NAMALWA (cell line): Measurements from ENCODE around the gene METTL27.
"Not testable (repeated sequence)": the region's sequence is repeated elsewhere in the genome, so short reads cannot be mapped to it uniquely, and the experiment has no call there.

Experiments
- DNase-seq: peaks from one replicate; pipeline ENCODE4 v3.0.0-alpha.2; 2015; ENCODE audit warnings: low spot score

The METTL27 gene

GRCh38 chr7:73820013-73820412, 22.3 kb downstream of the METTL27 start:
- DNase-seq, result no peak

DNA sequence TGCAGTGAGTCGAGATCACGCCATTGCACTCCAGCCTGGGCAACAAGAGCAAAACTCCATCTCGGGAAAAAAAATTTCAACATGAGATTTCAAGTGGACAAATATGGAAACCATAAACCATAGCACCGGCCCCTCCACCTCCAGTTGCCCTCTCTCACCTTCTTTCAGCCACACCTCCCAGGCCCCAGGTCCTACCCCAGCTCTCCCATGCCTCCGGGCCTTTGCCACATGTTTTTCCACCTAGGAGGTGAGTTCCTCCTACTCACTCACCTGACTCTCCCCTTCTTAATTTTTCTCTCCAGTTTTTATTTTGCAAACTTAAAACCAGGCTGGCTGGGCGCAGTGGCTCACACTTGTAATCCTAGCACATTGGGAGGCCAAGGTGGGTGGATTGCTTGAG, 25.2 kb downstream of the METTL27 start:
- DNase-seq, result no peak

- DNase-seq, result no peak
Observed at GRCh38 chr7:73815436-73815835, 26.9 kb downstream of the METTL27 start.

DNA sequence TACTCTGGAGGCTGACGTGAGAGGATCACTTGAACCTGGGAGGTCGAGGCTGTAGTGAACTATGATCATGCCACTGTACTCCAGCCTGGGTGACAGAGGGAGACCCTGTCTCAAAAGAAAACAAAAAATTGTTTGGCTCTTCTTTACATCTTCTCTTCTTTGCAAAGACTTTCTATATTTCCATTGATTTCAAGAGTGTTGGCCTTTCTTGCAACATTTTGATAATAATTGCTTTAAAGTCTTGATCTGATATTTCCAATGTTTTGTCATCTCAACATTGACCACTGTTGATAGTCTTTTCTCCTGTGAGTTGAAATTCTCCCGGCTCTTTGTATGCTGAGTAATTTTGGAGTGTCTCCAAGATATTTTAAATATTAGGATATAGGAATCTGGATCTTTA, 29.3 kb downstream of the METTL27 start:
- DNase-seq, result no peak

DNA sequence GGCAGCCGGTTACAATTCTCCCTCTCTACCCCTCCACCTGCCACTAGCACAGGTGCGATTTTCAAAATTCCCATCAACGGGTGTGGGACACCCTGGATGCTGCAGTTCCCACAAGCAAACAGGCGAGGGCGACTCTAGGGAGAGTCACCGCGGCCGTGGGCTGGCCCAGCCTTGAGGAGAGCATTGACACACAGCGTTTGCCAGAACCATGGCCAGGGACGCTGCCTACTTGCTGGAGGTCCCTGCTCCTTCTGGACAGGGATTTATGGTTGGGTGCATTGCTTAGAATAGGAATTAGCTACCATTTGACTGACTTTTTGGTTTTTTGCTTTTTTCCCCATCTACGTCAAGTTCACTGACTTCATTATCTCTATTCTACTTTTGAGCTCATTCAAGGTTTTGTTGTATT, 30.6 kb downstream of the METTL27 start:
- DNase-seq, result peak; percentile 75

GRCh38 chr7:73810998-73811360, 31.3 kb downstream of the METTL27 start:
- no peak for DNase-seq

DNA sequence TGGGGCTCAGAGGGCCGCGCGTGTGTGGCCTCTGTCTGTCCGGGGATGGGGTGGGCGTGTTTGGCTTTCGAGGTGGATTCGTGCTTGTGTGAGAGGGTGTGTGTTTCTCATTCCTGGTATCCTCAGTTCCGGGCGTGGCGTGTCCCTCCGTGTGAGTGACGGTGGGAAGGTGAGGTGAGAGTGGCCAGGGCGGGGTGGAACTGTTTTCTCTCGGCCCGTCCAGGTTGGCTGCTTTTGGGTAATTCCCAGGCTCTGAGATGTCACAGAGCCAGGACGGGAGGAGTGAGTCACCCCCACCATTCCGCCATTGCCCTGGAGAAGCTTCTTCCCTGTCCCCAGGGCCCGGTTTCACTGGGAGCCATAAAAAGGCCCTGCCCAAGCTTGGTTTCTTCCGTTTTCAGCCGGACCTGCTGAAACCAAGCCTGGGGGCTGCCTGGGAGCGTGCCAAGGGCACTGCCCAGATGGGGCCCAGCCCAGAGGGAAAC, 32.8 kb downstream of the METTL27 start:
- no peak for DNase-seq

GRCh38 chr7:73802459-73802858, 39.9 kb downstream of the METTL27 start:
- DNase-seq, result no peak

DNA sequence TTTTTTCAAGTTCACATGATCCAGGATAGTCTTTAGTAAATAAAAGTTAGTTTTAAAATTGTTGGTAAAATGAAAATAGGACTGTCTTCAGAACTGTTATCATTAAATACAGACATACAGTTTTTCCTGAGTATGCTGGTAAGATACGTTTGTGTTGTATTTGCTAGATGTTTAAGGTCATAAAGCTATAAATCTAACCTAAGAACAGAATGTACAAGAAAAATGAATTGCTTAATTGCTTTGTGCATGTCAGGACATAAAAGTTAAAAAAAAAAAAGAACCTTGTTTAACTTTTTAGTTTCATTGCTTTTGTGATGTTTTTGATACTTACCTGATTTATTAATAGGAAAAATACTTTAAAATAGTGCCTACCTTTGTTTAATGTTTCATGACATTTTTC, 40.7 kb downstream of the METTL27 start:
- DNase-seq, result no peak

- DNase-seq, result no peak
Observed at GRCh38 chr7:73799282-73800141, 42.8 kb downstream of the METTL27 start.

- DNase-seq, result not testable (repeated sequence)
Observed at GRCh38 chr7:73797176-73797575, 45.1 kb downstream of the METTL27 start.

DNA sequence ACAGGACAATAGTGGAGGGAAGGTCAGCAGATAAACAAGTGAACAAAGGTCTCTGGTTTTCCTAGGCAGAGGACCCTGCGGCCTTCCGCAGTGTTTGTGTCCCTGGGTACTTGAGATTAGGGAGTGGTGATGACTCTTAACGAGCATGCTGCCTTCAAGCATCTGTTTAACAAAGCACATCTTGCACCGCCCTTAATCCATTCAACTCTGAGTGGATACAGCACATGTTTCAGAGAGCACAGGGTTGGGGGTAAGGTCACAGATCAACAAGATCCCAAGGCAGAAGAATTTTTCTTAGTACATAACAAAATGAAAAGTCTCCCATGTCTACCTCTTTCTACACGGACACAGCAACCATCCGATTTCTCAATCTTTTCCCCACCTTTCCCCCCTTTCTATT, 45.7 kb downstream of the METTL27 start:
- not testable (repeated sequence) for DNase-seq

- DNase-seq, result not testable (repeated sequence)
Observed at GRCh38 chr7:73795188-73795587, 47.1 kb downstream of the METTL27 start.

- DNase-seq, result not testable (repeated sequence)
Observed at GRCh38 chr7:73791170-73791690, 51.1 kb downstream of the METTL27 start.

GRCh38 chr7:73789051-73789450, 53.3 kb downstream of the METTL27 start:
- DNase-seq, result no peak

- DNase-seq, result not testable (repeated sequence)
Observed at GRCh38 chr7:73787786-73788048, 54.6 kb downstream of the METTL27 start.

DNA sequence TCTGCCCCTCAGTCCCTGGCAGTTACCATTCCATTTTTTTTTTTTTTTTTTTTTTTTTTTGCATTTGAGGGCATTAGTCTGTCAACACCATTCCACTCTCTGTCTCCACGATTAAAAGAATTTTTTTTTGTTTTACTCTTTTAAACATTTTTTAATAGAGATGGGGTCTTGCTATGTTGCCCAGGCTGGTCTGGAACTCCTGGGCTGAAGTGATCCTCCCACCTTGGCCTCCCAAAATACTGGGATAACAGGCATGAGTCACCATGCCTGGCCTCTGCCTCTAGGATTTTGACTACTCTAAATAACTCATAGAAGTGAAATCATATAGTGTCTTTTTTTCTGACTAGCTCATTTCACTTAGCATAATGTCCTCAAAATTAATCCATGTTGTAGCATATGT, 55.7 kb downstream of the METTL27 start:
- no peak for DNase-seq
